HG02885 (cell line): ENCODE data around the gene AZGP1.
"Not testable (repeated sequence)": the region's sequence is repeated elsewhere in the genome, so short reads cannot be mapped to it uniquely, and the experiment has no call there.

Source experiments
- ATAC-seq: cut with Tn5 transposase; IDR thresholded peaks from one replicate; pipeline ENCODE4 v1.9.1; 2021; ENCODE audit warnings: mild to moderate bottlenecking; ENCODE audit not compliant: unreplicated experiment, poor library complexity

The AZGP1 gene

GRCh38 chr7:99954643-99955042 is 21.2 kb downstream of the AZGP1 start:
- not testable (repeated sequence) for ATAC-seq

GRCh38 chr7:99953649-99954048 is 22.2 kb downstream of the AZGP1 start:
- no peak for ATAC-seq

- not testable (repeated sequence) for ATAC-seq
Measured at GRCh38 chr7:99952649-99953048, 23.2 kb downstream of the AZGP1 start.

GRCh38 chr7:99950819-99951218 is 25.0 kb downstream of the AZGP1 start:
- ATAC-seq, result not testable (repeated sequence)

- no peak for ATAC-seq
Measured at GRCh38 chr7:99949645-99950228, 26.1 kb downstream of the AZGP1 start.

- no peak for ATAC-seq
Measured at GRCh38 chr7:99947608-99948007, 28.2 kb downstream of the AZGP1 start.

GRCh38 chr7:99944497-99945070 is 31.2 kb downstream of the AZGP1 start:
- no peak for ATAC-seq

- no peak for ATAC-seq
Measured at GRCh38 chr7:99943641-99944496, 32.0 kb downstream of the AZGP1 start.

- ATAC-seq, result no peak
Measured at GRCh38 chr7:99938296-99938695, 37.5 kb downstream of the AZGP1 start.

- not testable (repeated sequence) for ATAC-seq
Measured at GRCh38 chr7:99935009-99935408, 40.8 kb downstream of the AZGP1 start.

- ATAC-seq, result no peak
Measured at GRCh38 chr7:99930376-99930775, 45.5 kb downstream of the AZGP1 start.

- ATAC-seq, result no peak
Measured at GRCh38 chr7:99929730-99930053, 46.1 kb downstream of the AZGP1 start.

- ATAC-seq, result no peak
Measured at GRCh38 chr7:99928994-99929729, 46.7 kb downstream of the AZGP1 start, which contains the start of gene GJC3. GJC3 (minus strand) TSS chr7:99929620; CDS start chr7:99929620, 0 bp downstream.

GRCh38 chr7:99928188-99928587 is 47.6 kb downstream of the AZGP1 start:
- no peak for ATAC-seq

- ATAC-seq, result no peak
Measured at GRCh38 chr7:99927536-99927935, 48.3 kb downstream of the AZGP1 start.

- ATAC-seq, result no peak
Measured at GRCh38 chr7:99926321-99926720, 49.5 kb downstream of the AZGP1 start.

GRCh38 chr7:99923200-99923599 is 52.6 kb downstream of the AZGP1 start:
- ATAC-seq, result no peak

GRCh38 chr7:99920149-99920548 is 55.7 kb downstream of the AZGP1 start:
- no peak for ATAC-seq

- ATAC-seq, result no peak
Measured at GRCh38 chr7:99919814-99920112, 56.1 kb downstream of the AZGP1 start.

GRCh38 chr7:99918959-99919813 is 56.6 kb downstream of the AZGP1 start, which contains the start of gene TRIM4:
TRIM4 (minus strand) TSS chr7:99919530; CDS start chr7:99919401, 129 bp downstream.
- peak; percentile 99 for ATAC-seq
